ENCODE results near the gene SLC35G1.

The SLC35G1 gene

GRCh38 chr10:93876381-93876780 lies 17.4 kb upstream of the SLC35G1 start:
- no peak for DNase-seq (ENCODE audit: low read depth in 2 of 2)

GRCh38 chr10:93879273-93879672 lies 14.5 kb upstream of the SLC35G1 start:
- DNase-seq (ENCODE audit: low read depth in 2 of 2): no peak

DNA sequence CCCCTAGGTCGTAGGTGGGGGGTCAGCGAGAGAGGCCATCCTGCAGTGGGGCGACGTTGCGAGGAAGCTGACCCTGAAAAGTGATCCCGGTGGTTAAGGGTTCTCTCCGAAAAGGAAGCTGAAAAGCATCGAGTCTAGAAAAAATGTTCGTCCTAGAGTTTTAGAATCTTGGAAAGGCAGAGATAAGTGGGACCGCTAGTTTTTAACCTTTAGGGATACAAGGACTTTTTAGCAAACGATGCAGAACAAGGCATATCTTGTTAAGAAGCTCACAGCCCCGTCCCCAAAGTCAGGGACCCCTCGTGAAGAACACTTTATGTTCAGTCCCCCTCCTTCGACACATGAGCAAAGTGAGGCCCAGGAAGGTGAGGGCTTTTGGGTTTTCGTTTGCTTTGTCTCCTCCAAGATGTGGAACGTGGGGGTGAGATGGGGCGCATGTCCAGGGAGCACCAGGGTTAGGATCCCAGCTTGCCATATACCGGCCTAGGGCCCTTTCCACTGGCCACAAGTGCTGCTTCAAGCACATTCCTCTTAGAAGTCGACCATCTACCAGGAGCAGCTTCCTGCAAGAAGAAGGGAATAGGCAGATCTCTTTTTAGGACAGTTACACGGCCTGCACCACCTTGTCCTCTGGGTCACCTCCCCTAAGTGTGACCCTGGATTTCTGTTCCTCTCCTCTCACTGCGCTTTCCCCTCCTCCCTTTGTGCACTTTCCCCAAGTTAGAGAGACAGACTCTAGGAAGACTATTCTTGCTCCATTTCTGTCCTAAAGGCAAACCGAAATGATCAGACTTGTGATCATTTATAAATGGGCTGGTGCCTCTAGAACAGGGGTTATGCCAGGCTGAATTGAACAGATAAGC lies 969 bp downstream of the SLC35G1 start:
- no peak for DNase-seq (ENCODE audit: low read depth in 2 of 2)

GRCh38 chr10:93897070-93897780 lies 3.4 kb downstream of the SLC35G1 start:
- no peak for DNase-seq (ENCODE audit: low read depth in 2 of 2)

- no peak for DNase-seq (ENCODE audit: low read depth in 2 of 2)
Observed at GRCh38 chr10:93899109-93899508, 5.3 kb downstream of the SLC35G1 start.

- no peak for DNase-seq (ENCODE audit: low read depth in 2 of 2)
Observed at GRCh38 chr10:93903051-93903450, 9.3 kb downstream of the SLC35G1 start.

DNA sequence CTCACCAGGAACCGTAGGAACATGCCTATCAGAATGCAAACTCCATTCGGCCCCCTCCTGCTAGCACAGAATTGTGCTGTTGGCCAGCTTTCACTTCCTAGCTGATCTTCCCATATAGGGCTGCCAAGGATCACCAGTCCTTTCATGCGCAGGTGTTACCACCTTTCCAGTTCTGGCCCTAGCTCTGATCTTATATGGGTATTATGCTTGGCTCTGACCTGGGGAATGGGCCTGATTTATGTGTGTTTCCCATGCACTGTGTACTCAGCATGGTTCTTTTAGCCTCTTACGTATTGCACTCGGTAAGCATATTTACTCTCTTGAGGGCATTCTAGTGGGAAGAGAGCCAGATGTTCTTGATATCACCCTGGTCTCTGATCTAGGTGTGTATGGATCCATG lies 11.1 kb downstream of the SLC35G1 start:
- DNase-seq (ENCODE audit: low read depth in 2 of 2): no peak

DNA sequence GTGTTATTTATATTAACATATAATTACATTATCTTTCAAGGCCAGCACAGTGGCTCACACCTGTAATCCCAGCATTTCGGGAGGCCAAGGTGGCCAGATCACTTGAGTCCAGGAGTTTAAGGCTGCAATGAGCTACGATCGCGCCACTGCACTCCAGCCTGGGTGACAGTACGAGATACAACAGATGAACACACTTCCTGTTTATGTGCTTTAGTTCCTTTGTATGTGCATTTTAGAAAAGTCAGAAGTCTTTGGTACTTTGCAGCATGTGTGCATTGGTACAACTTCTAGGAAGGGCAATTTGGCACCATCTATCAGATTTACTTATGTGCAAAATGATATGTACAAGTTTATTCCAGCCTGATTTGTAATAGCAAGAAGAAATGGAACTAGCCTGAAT lies 13.3 kb downstream of the SLC35G1 start:
- no peak for DNase-seq (ENCODE audit: low read depth in 2 of 2)

GRCh38 chr10:93911866-93912265 lies 18.1 kb downstream of the SLC35G1 start:
- no peak for DNase-seq (ENCODE audit: low read depth in 2 of 2)

- no peak for DNase-seq (ENCODE audit: low read depth in 2 of 2)
Observed at GRCh38 chr10:93912444-93912843, 18.7 kb downstream of the SLC35G1 start.

DNA sequence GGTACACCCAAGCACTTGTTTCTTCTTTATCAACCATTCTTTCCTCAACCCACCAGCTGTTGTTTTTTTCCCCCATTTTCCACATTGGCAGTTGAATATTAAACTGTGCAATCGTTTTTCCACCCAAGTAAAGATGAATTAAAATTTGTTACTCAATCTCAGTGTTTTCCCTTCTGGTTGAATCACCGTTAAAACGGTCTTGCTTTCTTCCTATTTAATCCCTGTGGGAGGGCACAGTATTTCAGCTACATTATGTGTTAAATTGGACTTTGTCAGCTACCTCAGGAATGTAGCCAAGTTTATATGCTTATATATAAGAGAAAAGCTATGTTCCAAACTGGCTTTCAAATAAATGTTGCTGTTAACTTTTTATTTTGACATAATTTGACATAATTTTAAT lies 19.9 kb downstream of the SLC35G1 start:
- no peak for DNase-seq (ENCODE audit: low read depth in 2 of 2)

DNA sequence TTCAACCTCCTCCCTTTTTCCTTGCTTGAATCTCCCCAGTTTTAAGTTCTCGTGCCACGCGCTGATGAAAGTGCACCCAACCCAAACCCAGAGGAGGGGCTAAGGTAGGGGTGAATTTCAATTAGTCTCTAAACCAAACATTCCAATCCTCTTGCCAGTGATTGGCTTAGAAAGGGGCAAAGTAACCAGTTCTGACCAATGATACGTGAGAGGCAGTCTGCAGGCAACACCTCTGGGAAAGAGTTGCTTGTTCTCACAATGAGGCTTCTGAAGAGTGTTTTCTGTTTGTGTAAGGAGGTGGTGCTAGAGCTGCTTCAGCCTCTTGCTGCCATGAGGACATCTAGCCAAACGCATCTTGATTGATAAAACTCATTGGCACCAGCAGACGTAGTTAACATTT lies 21.8 kb downstream of the SLC35G1 start:
- no peak for DNase-seq (ENCODE audit: low read depth in 2 of 2)

- no peak for DNase-seq (ENCODE audit: low read depth in 2 of 2)
Observed at GRCh38 chr10:93916257-93917063, 22.7 kb downstream of the SLC35G1 start.

GRCh38 chr10:93917064-93917391 lies 23.2 kb downstream of the SLC35G1 start:
- DNase-seq (ENCODE audit: low read depth in 2 of 2): no peak

DNA sequence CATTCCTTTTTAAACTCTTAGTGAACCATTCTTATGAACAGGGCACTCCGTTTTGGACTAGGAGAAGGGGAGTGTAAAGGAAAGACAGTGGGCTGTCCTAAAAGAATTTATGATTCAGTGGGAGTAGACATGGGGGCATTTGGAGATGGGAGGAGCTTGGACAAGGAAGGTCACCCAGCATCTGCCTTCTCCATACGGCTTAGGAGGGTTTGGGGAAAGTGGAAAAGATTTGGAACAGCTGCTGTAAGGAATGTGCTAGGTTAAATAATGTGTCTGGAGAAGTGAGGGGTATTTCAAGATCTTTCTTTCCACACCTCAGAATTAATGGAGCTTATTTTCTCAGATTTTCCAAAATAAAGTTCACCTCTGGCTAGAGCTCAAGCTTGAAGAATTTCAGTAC lies 24.0 kb downstream of the SLC35G1 start:
- DNase-seq (ENCODE audit: low read depth in 2 of 2): no peak

DNA sequence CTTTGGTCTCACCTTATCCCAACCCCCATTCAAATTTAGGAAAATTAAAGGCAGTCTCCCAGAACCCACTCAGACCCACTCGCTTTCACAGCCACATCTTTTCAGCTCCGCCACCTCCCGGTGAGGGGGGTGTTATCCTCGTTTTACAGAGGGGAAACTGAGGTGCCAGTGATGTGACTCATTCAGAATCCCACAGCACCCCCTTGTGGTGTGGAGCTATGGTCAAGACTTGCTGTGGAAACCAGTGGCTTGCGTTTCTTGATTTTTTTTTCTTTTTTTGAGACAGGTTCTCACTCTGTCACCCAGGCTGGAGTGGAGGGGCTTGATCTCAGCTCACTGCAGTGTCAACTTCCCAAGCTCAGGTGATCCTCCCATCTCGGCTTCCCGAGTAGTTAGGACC lies 27.6 kb downstream of the SLC35G1 start:
- no peak for DNase-seq (ENCODE audit: low read depth in 2 of 2)

- DNase-seq (ENCODE audit: low read depth in 2 of 2): no peak
Observed at GRCh38 chr10:93926613-93927012, 32.8 kb downstream of the SLC35G1 start.

GRCh38 chr10:93938140-93938539 lies 44.4 kb downstream of the SLC35G1 start:
- DNase-seq (ENCODE audit: low read depth in 2 of 2): no peak

DNA sequence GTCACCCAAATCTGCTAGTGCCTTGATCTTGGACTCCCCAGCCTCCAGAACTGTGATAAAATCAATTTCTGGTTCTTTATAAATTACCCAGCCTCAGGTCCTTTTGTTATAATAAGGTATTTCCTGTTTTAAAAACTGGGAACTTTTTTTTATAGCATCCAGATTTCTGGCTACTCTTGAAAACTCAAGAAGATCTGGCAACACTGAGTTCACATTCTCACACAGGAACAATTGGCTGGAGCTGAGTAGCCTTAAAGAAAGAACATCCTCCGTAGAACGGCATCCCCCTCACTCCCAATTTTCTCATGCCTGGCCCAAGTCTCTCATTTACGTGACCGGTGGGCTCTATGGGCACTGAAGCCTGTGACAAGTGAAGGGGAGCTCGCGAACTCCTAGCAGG lies 47.1 kb downstream of the SLC35G1 start:
- no peak for DNase-seq (ENCODE audit: low read depth in 2 of 2)

DNA sequence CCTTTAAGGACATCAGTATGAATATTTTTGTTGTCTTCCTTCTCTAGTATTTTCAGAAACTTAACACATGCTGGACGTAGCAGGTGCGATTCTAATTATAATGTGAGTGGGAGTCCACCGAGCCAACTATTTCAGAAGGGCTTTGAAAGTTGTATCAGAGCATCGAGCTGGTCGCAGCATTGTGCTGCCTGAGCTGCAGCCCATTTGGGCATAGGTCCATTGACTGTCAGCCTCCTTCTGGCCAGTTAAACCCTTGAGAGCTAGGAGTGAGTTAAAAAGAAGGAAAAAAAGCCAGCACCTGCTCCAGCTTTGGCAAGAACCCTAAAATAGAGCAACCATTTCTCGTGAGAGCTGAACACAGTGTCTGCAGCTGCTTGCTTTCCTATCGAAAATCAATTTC lies 47.8 kb downstream of the SLC35G1 start:
- DNase-seq (ENCODE audit: low read depth in 2 of 2): no peak

DNA sequence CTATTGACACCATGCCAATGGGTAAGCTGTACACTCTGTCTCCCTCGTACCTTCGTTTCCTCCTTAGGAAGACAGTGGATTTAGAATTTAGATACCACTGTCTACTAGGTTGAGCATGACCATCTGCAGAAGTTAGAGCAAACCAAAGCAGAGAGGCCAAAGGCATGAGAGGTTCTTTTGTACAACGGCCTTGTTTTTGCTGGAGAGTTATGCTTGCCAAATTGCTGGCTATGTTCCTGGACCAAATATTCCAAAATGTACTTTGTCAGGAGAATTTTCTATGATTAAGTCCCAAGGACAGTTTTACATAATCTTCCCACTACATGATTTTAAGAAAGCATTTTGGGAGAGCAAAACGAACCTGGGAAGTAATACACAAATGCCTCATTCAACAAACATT lies 52.0 kb downstream of the SLC35G1 start:
- DNase-seq (ENCODE audit: low read depth in 2 of 2): no peak

DNA sequence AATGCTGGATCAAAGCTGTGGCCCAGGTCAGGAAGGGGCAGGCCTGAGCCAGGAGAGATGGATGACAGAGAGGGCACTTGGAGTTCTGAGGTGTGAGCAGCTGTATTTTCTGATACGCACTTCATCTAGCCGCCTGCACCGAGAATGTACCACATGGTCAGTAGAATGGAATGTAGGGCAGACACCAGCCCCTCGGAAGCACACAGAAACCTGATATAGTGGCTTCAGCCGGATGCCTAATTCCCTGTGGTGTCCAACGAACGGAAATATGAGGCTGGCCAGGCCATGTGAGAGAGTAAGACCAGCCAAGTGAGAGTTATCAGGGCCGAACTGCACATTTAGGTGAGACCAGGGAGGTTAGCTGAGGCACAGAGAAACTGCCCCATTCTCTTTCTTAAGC lies 53.3 kb downstream of the SLC35G1 start:
- DNase-seq (ENCODE audit: low read depth in 2 of 2): peak; percentile 18 to 28

- no peak for DNase-seq (ENCODE audit: low read depth in 2 of 2)
Observed at GRCh38 chr10:93947524-93947923, 53.7 kb downstream of the SLC35G1 start.

Measured in fibroblast of skin of left biceps (primary cell).